Right kidney (tissue), 1 donor: ENCODE measurements around the gene EDARADD.
"Not testable (repeated sequence)": the region's sequence is repeated elsewhere in the genome, so short reads cannot be mapped to it uniquely, and the experiment has no call there.

Experiments used
- DNase-seq: peaks from one replicate; pipeline ENCODE4 v3.0.0-alpha.2; 2016

Gene EDARADD

DNA sequence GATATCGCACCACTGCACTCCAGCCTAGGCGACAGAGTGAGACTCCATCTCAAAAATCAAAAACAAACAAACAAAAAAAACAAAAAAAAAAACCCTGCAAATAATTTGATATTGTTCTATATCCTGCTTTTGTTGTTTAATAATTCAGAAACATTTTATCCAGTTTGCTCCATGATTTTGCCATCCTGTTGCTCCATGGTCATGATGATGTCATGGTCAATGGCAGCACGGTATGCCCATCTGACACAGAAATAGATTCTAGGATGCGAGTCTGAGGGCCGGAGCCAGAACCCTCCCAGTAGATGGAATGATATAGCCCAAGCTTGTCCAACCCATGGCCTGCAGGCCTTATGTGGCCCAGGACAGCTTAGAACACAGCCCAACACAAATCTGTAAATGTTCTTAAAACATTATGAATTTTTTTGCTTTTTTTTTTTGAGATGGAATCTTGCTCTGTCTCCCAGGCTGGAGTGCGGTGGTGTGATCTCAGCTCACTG is 39.8 kb downstream of the EDARADD start:
- DNase-seq, result no peak

DNA sequence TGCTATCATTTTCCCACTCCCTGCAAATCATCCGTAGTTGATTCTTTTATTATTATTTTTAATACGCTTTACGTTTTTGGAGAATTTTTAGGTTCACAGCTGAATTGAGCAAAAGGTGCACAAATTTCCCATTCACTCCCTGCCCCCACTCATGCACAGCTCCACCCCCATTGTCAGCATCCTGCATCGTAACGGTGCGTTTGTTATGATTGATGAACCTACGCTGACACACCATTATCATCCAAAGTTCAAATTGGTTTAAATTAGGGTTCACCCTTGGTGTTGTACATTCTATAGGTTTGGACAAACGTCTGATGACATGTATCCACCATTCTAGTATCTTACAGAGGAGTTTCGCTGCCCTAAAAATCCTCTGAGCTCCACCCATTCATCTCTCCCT is 44.5 kb downstream of the EDARADD start:
- DNase-seq, result no peak

DNA sequence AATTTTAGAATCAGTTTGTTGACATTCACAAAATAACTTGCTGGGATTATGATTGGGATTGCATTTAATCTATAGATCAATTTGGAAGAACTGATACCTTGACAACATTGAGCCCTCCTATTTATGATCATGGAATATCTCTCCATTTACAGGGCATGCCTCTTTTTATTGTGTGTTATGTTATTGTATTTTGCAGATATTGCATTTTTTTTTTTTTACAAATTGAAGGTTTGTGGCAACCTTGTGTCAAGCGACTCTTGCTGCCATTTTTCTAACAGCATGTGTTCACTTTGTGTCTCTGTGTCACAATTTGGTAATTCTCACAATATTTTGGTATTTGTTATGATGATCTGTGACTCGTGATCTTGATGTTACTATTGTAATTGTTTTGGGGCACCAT is 46.3 kb downstream of the EDARADD start:
- DNase-seq, result no peak

DNA sequence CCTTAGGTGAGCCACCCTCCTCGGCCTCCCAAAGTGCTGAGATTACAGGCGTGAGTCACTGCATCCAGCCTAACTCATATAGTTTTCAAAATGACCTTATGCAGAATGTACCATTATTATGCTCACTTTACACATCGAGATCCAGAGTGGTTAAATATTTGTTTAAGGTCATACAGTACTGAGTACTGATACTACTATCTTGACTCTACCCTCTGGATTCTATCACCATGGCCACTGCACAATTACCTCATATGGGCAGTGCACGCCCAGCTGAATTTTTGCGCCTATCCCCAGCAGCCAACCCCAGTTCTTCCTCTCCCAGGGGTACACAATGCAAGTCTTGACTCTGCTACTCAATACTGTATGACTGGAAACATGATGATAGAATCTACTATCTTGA is 56.7 kb downstream of the EDARADD start:
- no peak for DNase-seq

DNA sequence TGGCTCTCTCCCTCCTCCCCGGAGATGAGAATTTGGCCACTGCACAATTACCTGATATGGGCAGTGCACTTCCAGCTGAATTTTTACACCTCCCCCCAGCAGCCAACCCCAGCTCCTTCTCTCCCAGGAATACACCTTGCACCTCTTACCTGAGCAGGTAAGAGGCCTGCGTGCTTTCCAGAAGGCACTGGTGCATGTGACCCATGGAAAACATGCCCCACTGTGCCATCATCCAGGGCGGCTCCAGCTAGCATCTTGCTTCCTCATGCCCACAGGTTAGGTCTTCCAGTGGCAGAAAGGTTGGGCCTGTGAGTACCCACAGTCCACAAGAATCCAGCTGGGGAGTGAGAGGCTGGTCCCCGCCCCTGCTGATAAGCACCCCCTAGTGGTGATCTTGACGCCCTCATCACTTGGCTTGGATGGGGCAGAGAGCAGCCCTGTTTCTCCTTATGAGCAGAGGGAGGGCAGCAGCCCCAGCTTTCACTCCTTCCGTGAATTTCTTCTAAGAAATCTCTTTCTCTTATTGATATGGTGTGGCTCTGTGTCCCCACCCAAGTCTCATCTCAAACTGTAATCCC is 57.8 kb downstream of the EDARADD start:
- DNase-seq, result no peak

- no peak for DNase-seq
These were observed 61.2 kb downstream of the EDARADD start for GRCh38 chr1:236455243-236455642.

- DNase-seq, result no peak
These were observed 63.7 kb downstream of the EDARADD start for GRCh38 chr1:236457775-236458174.

- DNase-seq, result no peak
These were observed 64.9 kb downstream of the EDARADD start for GRCh38 chr1:236458996-236459395.

DNA sequence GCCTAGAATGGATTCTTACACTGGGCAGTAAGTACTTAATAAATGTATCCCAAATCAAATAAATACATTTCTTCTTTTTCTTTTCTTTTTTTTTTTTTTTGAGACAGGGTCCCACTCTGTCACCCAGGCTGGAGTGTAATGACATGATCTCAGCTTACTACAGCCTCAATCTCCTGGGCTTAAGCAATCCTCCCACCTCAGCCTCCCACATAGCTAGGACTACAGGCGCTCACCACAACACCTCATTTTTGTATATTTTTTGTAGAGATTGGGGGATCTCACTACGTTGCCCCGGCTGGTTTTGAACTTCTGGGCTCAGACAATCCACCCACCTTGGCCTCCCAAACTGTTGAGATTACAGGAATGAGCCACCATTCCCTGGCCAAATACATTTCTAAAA is 66.0 kb downstream of the EDARADD start:
- no peak for DNase-seq

- not testable (repeated sequence) for DNase-seq
These were observed 70.1 kb downstream of the EDARADD start for GRCh38 chr1:236464197-236464596.

DNA sequence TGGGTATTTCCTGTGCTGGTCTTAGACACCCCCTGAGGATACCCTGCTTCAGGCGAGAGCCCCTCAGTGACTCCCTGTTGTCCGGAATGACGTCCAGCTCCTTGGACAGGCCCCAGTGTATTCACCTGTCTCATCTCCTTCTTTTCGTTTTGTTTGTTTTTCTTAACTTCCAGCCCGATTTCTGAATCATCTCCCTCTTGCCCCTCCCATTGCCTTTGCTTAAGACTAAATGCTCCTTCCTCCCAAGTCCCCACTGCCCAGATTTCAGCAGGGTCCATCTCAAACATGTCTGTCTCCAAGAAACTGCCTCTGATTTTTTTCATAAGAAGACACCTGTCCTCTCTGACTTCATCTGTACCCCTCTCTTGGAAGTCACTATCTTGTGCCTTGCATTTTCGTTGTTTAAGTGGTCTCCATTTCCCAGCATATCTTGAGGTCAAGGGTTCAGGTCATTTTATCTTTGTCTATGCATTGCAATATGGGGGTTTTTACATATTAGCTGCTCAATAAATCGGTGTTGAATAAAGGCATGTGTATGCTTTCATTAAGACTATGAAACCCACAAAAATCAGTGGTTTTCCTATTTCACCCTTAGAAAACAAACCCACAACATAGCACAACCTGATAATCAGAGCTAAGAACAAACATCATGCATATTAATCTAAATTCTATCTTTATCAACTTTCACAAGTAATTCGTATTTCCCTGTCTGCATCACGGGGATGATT is 71.3 kb downstream of the EDARADD start:
- DNase-seq, result no peak

DNA sequence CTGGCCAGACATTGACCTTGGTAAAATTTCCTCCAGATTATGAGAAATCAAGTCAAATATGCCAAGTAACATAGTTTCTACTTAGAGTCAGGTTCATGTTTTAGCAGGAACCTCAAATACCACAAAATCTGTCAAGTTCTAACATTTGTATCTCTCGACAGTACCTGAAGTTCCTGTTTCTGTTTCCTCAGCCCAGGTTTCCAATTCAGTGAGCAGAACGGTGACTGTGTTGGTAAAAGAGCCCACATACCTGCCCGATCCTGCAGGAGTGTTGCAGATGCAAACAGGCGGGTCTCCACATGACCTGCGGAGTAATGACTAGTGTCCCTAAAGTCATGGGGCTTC is 71.8 kb downstream of the EDARADD start:
- no peak for DNase-seq

DNA sequence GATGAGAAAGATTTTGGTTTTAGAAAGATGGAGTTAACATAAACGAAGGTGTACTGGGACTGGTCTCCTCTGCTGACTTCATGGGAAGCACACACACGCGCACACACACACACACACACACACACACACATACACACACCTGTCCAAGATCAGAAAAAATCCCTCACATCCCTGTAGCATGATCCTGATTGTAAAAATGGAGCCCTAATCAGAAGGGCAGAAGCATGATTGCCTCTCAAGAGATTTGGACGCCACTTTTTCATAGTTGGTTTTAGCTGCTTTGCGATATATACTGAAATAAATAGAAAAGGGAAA is 73.2 kb downstream of the EDARADD start:
- no peak for DNase-seq

- DNase-seq, result no peak
These were observed 74.5 kb downstream of the EDARADD start for GRCh38 chr1:236468625-236469024.

GRCh38 chr1:236469466-236469865 is 75.4 kb downstream of the EDARADD start:
- no peak for DNase-seq

DNA sequence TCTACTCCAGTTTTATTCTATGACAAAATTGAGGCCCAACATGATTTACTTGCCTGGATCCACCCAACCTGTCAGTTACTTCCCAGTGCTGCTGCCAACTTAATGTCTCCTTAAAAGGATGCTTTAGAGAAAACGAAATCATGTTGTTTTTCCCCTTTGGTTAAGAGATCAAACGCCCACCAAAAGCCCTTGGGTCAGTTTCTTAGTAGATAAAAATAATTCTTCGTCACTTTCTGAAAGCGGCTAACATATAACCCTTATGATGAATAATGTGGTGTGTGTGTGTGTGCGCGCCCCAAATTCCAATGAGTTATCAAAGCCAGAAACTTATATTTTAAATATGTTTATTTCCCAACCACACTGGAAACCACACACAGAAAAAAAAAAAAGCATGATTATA is 77.0 kb downstream of the EDARADD start:
- DNase-seq, result no peak

DNA sequence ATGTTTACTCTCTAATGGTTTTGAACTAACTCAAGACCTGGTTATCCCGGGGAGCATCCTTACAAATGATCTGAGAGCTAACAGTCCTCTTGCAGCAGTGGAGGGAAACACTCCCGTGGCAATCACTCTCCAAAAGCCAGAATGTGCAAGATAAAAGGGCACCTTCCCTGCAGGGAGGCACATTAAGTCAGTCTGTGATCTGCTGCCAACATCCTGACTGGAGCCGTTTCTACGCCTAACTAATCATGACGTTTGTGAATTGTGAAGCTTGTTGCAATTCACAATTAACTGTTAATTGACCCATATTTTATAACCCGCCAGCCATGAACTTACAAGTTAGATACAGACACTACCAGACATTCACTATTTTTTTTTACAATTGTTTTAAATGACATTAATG is 77.6 kb downstream of the EDARADD start:
- no peak for DNase-seq

DNA sequence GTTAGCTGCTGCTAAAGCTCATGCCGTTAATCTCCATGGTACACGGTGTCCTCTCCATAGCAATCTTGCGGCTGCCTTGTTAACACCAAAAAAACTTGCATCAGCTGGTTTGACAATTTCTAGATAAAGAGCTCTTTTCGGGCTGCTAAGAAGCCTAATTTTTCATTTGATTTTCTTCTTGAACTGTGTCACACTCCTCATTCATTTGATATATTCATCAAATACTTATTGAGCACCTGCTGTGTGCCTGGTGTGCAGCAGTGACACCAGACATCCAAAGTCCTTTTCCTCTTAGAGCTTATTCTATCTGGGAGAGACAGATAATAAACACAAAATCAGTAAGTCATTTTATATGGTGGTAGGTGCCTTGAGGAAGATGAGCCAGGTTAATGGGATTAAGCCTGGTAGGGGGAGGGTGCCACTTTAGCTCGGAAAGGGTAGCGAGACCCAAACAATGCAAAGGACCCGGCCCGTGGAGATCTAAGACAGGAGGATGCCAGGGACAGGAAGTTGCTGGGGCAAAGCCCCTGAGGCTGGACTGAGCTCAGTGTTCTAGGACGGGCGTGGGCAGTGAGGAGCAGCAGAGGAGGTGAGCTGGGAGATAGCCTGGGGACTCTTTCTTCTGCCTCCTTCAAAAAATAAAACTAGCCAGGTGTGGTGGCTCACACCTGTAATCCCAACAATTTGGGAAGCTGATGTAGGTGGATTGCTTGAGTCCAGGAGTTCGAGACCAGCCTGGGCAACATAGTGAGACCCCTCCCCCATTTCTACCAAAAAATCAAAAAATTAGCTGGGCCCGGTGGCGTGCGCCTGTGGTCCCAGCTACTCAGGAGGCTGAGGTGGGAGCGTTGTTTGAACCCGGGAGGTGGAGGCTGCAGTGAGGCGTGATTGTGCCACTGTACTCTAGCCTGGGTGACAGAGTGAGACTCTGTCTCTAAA is 79.0 kb downstream of the EDARADD start:
- no peak for DNase-seq

GRCh38 chr1:236476019-236476418 is 81.9 kb downstream of the EDARADD start:
- DNase-seq, result no peak

GRCh38 chr1:236480758-236481436 is 86.8 kb downstream of the EDARADD start:
- peak; percentile 39 for DNase-seq

DNA sequence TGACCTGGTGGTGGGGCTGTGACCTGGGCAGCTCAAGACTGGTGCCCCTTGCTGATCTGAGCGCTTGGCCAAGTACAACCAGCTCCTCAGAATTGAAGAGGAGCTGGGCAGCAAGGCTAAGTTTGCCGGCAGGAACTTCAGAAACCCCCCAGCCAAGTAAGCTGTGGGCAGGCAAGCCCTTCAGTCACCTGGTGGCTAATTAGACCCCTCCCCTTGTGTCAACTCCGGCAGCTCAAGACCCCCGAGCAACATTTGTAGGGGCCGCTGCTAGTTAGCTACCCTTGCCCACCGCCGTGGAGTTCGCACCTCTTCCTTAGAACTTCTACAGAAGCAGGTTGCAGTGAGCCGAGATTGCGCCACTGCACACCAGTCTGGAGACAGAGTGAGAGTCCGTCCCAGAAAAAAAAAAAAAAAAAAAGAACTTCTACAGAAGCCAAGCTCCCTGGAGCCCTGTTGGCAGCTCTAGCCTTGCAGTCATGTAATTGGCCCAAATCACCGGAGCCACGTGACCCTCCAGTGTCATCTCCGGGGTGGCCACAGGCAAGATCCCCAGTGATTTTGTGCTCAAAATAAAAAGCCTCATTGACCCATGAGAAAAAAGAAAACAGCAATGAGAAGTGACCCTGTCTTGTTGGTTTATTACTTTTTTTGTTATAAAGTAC is 90.4 kb downstream of the EDARADD start:
- no peak for DNase-seq

DNA sequence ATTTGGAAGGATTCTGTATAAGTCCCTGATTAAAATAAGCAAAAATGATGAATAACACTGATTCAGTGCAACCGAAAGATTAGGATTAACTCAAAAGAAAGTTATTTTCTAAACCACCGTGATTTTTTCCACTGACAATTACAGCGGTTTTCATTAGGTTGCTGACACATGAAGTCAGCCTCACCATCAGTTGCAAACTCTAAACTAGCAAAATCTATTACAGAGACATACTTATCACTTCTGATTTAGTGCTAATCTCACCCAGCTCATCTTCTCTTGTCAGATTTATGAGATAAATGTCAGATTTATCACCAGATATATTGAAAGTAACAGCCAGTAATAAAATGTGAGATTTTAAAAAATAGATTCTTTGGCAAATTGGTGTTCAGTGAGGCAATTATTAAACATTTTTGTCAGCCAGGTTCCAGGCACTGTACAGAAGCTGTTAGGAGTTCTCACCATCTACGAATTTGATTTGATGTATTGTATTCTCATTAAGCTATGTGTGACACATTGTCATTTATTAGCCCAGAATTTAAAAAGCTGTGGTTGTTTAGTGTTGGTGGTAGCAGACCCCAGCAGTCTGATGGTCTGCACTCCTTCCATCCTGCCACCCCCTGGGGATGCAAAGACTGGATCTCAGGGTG is 92.4 kb downstream of the EDARADD start:
- DNase-seq, result no peak
